G401 (cell line): Measurements from ENCODE around the gene PTTG1IP. TPM values are rescaled to one million over a fixed set of nuclear protein-coding genes. Genes with fewer than 3 reads are reported as not detected.
"Not testable (repeated sequence)": the region's sequence is repeated elsewhere in the genome, so short reads cannot be mapped to it uniquely, and the experiment has no call there.

Experiments
- DNase-seq: peaks from one replicate; pipeline ENCODE4 v3.0.0-alpha.2; 2015; ENCODE audit warnings: low spot score
- in situ Hi-C: cut with HindIII; loops from 2 replicates; pipeline ENCODE4 v1.10.0; 2016; ENCODE audit warnings: low sequenced_read_pairs, mixed read lengths
- total RNA-seq: library from RNA; depleted of rRNA; stranded (reverse); fragments of >200 nt; shearing (Covaris generic); gene quantifications from 2 replicates; pipeline ENCODE4 v1.2.3, GENCODE V29; 2014; rRNA removed

The PTTG1IP gene, protein sequence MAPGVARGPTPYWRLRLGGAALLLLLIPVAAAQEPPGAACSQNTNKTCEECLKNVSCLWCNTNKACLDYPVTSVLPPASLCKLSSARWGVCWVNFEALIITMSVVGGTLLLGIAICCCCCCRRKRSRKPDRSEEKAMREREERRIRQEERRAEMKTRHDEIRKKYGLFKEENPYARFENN
- 172 and 243 TPM in 2 replicates for total RNA-seq

DNA sequence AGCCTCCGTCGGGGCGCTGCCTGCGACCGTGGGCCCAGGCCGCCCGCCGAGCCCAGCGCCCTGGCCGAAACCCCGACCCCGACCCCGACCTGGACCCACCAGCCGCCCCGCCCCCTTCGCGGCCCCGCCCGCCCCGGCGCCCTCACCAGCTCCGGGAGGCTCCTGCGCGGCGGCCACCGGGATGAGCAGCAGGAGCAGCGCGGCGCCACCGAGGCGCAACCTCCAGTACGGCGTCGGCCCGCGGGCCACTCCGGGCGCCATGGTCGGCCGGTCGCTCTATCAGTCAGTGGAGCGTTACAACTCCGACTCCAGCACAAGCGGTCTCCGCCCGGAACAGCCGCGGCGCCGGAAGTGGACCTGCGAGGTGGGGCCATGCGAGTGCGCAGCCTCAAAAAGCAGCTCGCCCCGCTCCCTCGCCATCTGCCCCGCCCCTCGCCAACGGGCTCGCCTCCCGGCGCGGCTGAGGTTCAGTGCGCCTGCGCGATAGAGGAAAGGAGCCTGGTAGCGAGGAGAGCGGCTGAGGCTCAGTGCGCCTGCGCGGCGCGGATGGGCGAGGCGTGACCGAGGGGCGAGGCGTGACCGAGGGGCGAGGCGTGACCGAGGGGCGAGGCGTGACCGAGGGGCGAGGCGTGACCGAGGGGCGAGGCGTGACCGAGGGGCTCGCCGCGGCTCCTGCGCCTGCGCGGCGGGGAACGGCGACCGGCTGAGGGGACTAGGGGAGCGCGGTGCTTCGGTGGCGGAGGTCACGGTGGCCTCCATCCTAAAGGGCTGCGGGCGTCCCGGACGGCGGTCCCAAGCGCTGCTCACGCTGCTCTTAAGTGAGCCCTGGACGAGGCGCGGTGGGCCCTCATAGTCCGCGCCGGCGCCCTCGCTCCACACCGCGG is at the start of gene PTTG1IP:
PTTG1IP (minus strand) TSS at position 335 of the 884 bp plus-strand sequence; CDS start at position 261, 74 bp downstream.
- in situ Hi-C loops, result no loop called here
- DNase-seq, result peak; percentile 95

DNA sequence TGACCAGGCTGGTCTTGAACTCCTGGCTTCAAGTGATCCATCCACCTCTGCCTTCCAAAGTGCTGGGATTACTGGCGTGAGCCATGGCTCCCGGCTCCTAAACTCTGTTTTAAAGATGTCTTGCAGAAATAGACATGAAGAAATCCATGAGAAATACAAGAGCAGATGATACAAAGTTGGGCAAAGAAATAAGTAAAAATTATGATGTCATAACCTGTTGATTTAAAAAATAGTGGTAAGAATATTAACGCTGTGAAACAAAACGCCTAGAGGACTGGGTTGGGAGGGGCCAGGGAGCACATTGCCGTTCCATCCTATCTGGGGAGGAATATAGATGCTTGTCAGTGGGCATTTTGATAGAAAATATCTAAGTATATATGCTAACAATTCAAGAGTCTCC is 48.4 kb upstream of the PTTG1IP start:
- in situ Hi-C loops, result no loop called here
- DNase-seq, result no peak

DNA sequence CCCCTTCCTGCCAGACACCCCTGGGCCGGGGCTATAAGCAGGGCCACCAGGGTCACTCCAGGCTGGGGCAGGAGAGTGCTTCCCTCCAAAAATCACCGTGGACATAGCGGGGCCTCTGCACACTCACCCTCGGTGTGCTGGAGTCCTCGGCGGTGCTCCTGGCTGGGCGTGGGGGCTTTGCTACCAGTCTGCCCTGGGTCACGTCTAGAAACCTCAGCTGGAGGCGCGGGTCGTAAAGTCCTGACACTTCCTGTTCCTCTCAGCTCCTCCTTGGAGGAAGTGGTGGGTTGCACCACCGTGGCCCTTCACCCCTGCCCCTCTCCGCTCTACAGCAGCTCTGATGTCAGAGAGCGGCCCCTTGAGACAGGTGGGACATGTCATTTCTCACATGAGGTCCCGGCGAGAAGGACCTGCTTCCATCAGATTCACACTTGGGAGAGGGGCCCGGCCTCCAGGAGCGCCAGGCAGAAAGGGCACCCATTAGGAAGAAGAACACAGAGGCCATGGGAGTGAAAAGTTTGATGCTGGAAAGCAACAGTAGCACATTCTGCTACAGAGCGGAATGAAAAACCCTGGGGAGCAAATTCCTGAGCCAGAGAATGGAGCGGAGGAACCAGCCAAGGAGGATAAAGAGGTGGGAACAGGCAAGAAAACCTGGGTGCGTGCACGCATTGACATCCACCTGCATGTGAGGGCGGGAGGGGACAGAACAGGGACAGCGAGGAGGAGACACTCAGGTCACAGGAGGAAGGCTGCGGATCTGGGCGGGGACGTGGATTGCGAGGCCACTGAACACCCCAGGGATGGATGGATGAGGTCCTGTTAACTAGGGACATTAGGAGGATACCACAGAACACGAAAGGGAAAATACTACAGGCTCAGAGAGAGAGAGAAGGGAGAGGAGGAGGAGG is 47.5 kb upstream of the PTTG1IP start, which contains the start of gene ITGB2:
ITGB2 (minus strand) TSS at position 206 of the 911 bp plus-strand sequence. CDS start 10,117 bp downstream, outside the sequence.
- in situ Hi-C loops, result no loop called here
- DNase-seq, result no peak

DNA sequence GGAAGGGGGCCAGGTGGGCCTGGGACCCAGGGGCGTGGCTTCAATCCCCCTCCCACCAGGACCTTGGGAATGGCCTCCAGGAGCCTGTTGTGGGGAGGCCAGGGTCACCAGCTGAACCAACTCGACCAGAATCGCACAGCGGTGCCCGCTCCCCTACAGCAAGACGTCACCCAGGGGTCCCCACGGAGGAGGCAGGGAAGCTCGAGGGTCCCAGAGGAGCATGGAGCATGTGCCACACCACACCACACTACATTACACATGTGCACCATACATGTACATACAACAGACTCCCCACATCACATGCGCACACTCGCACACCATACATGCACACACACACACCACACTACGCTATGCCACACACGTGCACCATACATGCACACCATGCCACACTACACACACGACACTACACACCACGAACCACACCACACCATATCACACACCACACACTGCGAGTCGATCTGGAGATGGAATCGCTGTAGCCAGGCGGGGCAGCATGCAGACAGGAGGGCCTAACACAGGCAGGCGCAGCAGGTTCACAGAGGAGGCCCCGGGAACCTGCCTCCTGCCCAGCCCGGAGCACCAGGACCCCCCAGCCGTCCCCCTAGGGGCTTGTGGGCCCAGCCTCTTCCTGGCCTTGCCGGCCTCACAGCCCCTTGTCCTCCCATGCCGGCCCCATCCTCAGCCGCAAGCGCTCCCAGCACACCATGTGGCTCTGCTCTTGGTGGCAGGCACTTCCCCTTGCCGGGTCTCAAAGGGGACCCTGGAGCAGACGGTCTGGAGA is 46.6 kb upstream of the PTTG1IP start:
- no peak for DNase-seq
- in situ Hi-C loops, result no loop called here

DNA sequence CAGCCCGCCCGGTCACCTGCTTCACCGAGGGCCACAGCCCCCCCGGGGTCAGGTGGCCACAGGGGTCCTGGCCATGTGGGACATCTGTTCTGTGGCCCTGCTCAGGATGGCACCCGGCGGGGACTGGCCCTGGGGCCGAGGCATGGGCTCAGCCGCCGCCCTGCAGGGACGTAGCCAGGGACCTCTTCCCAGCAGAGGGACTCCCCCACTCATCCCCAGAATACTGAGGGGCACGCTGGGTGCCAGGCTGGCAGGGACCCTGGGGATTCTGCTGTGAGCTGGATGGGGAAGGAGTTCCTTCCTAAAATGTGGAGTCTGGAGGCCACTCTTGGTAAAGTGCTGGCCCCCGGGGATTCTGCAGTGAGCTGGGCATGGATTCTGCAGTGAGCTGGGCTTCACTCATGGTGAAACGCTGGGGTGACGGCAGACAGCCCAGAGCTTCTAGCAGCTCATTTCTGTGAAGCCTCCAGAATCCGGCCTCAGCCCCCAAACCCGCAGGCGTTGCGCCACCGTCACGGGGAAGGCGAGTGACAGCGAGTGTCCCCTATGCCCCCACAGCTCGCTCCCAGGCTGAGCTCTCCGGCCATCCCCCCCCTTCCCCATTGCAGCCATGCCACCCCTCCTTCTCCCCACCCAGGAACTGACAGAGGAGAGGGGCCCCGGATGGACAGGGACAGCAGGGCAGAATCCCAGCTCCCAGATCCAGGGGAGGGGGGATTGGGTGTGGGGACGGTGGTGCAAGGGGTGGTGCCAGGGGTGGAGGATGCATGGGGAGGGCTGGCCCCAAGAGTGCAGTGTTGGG is 45.8 kb upstream of the PTTG1IP start:
- in situ Hi-C loops, result no loop called here
- no peak for DNase-seq

DNA sequence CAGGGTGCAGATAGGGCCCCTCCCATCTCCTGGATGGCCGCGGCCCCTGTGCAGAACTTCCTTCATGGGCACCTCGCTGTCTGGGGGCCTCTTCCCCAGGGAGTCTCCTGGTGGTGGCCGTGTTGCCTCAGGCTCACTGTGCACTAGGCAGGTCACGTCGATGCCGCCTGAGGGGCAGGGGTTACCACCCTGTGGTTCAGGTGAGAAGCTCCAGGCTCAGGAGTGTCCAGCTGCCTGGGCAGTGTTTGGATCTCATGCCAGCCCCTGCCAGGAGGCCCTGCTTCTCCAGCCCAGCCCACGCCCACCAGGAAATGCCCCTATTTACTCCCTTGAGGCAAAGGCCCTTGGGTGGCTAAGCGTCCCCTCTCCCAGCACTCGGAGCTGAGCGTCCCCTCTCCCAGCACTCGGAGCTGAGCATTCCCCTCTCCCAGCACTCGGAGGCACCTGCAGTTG is 45.1 kb upstream of the PTTG1IP start:
- in situ Hi-C loops, result no loop called here
- DNase-seq, result no peak

DNA sequence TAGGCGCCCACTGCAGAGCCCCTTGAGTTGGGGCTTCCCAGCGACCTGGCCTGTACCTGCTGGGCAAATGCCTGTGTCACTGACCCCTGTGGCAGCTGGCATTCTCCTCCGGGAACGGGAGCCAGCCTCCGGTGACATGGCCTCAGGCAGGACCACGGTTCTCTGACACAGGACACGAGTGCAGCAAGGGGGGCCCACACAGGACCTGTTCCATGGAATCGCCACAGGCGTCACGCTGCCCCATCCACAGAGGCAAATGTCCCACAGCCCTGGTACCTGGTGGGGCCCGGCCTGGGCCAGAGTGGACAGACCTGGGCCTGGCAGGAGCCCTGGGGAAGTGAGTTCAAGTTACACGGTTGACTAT is 44.6 kb upstream of the PTTG1IP start:
- in situ Hi-C loops, result no loop called here
- no peak for DNase-seq

DNA sequence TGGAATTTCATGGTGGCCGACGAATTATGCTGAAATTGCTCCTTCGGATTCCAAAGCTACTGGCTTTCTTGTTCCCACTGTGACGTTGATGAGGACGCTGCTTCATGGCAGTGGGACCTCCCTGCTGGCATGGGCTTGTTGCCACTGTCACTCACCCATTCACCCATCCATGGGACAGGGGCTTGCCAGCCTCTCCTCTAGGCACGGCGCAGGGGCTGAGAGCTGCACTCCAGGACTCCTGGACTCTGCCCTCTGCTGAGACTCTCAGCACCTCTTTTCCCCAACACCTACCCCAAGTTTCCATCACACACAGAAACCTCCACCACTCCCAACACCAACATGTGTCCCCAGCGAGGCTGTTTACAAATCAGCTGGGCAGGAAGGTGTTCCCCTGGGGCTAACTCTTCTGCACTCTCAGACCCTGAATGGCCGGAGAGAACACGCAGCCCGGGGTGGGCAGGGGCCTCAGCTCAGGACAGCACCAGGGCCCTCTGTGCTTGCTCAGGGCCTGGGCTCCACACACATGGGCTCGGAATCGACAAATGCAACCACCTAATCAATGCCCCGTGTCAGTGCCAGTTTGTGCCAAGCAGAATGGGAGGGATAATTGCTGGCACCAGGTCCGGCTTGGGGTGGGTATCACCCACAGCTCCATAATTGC is 44.1 kb upstream of the PTTG1IP start:
- in situ Hi-C loops, result no loop called here
- DNase-seq, result no peak

DNA sequence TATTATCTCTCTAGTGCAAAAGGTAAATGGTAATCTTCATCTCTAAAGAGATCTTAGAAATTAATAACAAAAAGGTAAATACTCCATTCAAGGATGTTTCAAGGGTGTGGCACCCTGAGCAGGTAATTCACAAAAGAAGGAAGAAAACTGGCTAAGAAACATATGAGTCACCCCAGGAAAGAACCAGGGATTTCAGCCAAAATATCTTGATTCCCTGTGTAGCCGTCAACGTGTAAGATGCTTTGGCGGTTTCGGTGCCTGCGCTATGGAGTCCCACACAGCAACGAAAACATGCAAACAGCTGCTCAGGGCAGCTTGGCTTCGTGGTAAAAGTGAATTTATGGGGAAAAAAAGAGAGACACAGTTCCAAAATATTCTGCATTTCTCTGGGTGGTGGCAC is 43.5 kb upstream of the PTTG1IP start:
- in situ Hi-C loops, result no loop called here
- DNase-seq, result peak; percentile 29

DNA sequence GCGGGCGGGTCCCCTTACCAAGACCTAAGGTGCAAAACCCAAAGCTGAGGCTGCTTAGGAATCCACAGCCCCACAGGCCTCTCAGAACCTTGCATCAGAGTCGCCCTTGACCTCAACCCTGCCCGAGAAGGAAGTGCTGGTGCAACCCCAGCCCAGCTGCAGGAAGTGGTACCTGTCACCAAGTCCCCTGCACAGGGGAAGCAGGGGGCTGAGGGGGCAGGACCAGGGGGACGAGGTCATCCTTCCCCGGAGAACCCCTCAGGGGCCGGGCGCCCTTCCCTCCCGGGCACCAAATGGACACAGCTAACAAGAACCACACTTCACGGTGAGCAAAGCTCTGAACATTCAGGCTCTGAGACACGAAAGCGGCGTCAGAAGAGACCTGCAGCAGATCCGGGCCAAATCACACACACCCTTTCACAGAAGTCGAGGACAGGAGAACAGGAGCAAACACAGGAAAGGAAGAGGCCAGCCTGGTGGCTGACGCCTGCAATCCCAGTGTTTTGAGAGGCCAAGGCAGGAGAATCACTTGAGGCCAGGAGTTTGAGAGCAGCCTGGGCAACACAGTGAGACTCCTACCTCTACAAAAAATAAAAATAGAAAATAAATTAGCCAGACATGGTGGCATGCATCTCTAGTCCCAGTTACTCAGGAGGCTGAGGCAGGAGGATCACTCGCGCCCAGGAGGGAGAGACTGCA is 40.8 kb upstream of the PTTG1IP start:
- in situ Hi-C loops, result no loop called here

DNA sequence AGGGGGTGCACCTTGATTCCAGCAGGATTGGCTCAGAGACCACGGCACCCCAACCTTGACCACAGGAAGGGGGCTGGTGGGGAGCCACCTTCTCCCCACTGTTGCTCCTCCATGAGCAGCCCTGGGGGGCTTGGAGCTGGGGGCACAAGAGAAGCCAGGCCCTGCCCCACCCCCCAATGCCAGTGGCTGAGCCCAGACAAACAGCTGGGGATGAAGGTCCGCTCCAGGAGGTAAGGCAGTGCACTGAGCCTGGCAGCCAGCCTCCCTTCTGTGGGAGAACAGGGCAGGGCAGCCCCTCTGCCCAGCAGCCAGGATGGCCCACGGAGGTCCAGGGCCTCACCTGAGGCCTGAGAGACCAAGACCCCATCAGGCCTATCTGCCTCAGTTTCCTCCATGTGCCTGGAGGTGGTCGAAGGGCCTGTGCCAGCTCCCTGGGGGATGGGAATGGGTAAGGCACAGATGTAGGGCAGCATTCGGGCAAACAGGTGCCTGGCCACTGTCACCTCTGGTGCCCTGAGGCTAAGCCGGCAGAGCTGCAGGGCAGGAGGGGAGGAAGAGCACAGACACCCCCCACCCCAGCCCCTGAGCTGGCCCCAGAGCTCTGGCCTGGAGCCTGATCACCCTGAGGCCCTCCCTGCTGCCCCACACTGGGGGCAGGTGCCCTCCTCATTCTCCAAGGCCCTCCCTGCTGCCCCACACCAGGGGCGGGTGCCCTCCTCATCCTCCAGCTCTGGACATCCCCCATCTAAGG is 40.1 kb upstream of the PTTG1IP start:
- DNase-seq, result no peak
- in situ Hi-C loops, result no loop called here

More for the DNA sequence above, 40.8 kb upstream of the PTTG1IP start:
- DNase-seq, result no peak

DNA sequence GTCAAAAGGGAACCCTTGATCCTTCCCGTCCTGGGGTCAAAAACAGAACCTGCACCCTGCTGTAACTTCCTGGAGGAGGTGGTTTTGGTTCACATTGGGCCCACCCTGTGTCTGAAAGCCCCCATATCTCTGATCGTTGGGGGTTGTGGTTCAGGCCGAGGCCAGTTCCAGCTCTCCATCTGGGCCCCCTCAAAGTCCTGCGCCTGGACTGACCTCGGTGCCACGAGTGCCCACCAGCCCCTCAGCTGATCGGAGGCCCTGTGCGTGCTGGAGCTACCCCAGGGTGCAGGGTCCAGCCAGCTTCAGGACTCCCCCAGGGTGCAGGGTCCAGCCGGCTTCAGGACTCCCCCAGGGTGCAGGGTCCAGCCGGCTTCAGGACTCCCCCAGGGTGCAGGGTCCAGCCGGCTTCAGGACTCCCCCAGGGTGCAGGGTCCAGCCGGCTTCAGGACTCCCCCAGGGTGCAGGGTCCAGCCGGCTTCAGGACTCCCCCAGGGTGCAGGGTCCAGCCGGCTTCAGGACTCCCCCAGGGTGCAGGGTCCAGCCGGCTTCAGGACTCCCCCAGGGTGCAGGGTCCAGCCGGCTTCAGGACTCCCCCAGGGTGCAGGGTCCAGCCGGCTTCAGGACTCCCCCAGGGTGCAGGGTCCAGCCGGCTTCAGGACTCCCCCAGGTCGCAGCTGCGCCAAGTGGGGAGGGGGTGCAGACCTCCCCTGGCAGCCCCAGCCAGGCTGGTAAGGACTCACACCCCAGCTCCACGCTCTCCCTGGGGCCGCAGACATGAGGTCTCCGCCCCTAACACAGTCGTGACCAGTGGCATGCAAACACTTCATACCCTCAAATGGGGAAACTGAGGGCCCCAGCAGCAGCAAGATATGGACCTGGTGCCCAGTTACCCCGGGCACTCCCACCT is 39.3 kb upstream of the PTTG1IP start:
- DNase-seq, in situ Hi-C loops: not testable (repeated sequence)

DNA sequence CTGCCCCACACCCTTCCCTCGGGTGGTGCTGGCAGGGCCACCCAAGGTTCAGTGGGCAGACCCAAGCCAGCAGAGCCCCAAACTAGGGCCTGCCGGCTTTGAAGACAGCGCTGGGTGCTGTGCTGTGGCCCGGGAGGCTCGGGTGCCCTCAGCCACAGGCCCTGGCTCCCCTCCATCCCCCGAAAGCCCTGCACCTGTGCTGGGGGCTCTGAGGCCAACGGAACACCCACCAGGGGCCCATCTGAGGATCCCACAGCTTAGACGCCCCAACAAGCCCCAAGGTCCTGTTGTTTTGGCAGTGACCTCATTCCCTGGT is 38.6 kb upstream of the PTTG1IP start:
- DNase-seq, result no peak
- in situ Hi-C loops, result no loop called here

DNA sequence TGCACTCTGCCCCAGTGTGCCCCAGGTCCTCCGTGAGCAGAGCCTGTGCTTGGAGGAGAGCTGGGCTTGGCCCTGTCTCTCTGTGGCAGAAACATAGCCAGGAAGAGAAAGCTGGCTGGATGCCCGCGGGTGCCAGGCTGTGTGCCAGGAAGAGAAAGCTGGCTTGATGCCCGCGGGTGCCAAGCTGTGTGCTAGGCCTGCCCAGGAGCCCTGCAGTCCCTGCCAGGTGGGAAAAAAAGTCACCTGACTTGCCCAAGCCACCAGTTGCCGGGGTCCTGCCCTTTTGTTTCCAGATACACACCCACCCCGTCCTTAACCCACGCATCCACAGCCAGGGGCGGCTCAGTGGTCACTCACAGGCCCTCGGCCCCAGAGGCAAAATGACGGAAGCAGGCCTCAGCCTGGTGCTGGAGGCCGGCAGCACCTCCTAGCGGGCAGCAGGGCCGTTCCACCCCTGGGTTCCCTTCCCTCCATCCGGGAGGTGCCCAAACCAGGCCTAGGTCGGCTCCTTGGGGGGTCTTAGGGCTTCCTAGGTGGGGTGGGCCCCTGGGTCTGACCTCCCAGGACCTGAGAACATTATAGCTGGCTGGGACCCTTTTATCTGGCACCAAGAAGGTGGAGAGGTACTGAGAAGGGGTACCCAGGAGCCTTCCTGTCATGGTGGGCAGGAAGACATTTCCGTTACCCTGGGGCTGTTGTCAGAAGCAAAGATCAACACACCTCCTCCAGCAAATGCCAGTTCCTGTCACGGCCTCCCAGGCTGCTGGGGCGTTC is 38.1 kb upstream of the PTTG1IP start:
- DNase-seq, result peak; percentile 92
- in situ Hi-C loops, result no loop called here

DNA sequence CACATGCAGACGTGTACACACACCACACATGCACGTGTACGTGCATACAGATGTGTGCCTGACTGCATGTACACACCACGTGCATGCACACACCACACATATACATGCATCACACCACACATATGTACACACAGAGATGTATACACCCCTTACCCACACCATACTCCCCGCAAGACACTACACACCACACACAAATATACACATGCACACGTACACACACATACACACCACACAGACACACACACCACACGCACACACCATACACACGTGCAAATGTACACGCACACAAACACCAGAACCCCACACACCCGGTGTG is 37.5 kb upstream of the PTTG1IP start:
- no peak for DNase-seq
- in situ Hi-C loops, result no loop called here
